ENCODE results near the gene SLC25A21.

The SLC25A21 gene

GRCh38 chr14:36751106-36751505, 421.3 kb downstream of the SLC25A21 start:
- H3K9ac ChIP-seq (ENCODE audit: low read depth, low read length): no peak overlapping the region
- H3K36me3 ChIP-seq (ENCODE audit: insufficient read depth, low read length): no peaks in the 10 kb centered on the region
- H3K9me3 ChIP-seq (ENCODE audit: control insufficient read depth, insufficient read depth, low read length): peaks cover 4% of the 10 kb centered on the region; the same call in 1 of the 2 replicates
- H3K4me1 ChIP-seq (ENCODE audit: insufficient read depth, low read length): peaks cover 4% of the 10 kb centered on the region; the same call in 1 of the 2 replicates

- Histone ChIP-seq H3K9me3 (ENCODE audit: control insufficient read depth, insufficient read depth, low read length) (peaks cover 4% of the 10 kb centered on the region; the same call in 1 of the 2 replicates), H3K9ac (ENCODE audit: low read depth, low read length) (no peak overlapping the region), H3K36me3 (ENCODE audit: insufficient read depth, low read length) (no peaks in the 10 kb centered on the region), H3K4me1 (ENCODE audit: insufficient read depth, low read length) (peaks cover 4% of the 10 kb centered on the region; the same call in 1 of the 2 replicates)
These were observed 422.2 kb downstream of the SLC25A21 start for GRCh38 chr14:36750244-36750643.

- H3K9ac ChIP-seq (ENCODE audit: low read depth, low read length): no peak overlapping the region
- H3K4me1 ChIP-seq (ENCODE audit: insufficient read depth, low read length): peaks cover 4% of the 10 kb centered on the region; the same call in 1 of the 2 replicates
- H3K36me3 ChIP-seq (ENCODE audit: insufficient read depth, low read length): no peaks in the 10 kb centered on the region
- peaks cover 2% of the 10 kb centered on the region; the same call in 1 of the 2 replicates for H3K9me3 ChIP-seq (ENCODE audit: control insufficient read depth, insufficient read depth, low read length)
These were observed 423.7 kb downstream of the SLC25A21 start for GRCh38 chr14:36748610-36749213.

GRCh38 chr14:36747411-36748184, 424.8 kb downstream of the SLC25A21 start:
- Histone ChIP-seq H3K9ac (ENCODE audit: low read depth, low read length) (no peak overlapping the region), H3K36me3 (ENCODE audit: insufficient read depth, low read length) (no peaks in the 10 kb centered on the region), H3K9me3 (ENCODE audit: control insufficient read depth, insufficient read depth, low read length) (no peaks in the 10 kb centered on the region), H3K4me1 (ENCODE audit: insufficient read depth, low read length) (peaks cover 4% of the 10 kb centered on the region; the same call in 1 of the 2 replicates)

- Histone ChIP-seq H3K9ac (ENCODE audit: low read depth, low read length) (no peak overlapping the region), H3K9me3 (ENCODE audit: control insufficient read depth, insufficient read depth, low read length) (no peaks in the 10 kb centered on the region), H3K36me3 (ENCODE audit: insufficient read depth, low read length) (no peaks in the 10 kb centered on the region), H3K4me1 (ENCODE audit: insufficient read depth, low read length) (peaks cover 4% of the 10 kb centered on the region; the same call in 1 of the 2 replicates)
These were observed 425.5 kb downstream of the SLC25A21 start for GRCh38 chr14:36746872-36747271.

- H3K9ac ChIP-seq (ENCODE audit: low read depth, low read length): no peak overlapping the region
- no peaks in the 10 kb centered on the region for H3K9me3 ChIP-seq (ENCODE audit: control insufficient read depth, insufficient read depth, low read length)
- no peaks in the 10 kb centered on the region for H3K36me3 ChIP-seq (ENCODE audit: insufficient read depth, low read length)
- H3K4me1 ChIP-seq (ENCODE audit: insufficient read depth, low read length): no peaks in the 10 kb centered on the region
These were observed 430.5 kb downstream of the SLC25A21 start for GRCh38 chr14:36741858-36742257.

- H3K4me1 ChIP-seq (ENCODE audit: insufficient read depth, low read length): peaks cover 3% of the 10 kb centered on the region; the same call in 1 of the 2 replicates
- no peaks in the 10 kb centered on the region for H3K9me3 ChIP-seq (ENCODE audit: control insufficient read depth, insufficient read depth, low read length)
- no peak overlapping the region for H3K9ac ChIP-seq (ENCODE audit: low read depth, low read length)
- H3K36me3 ChIP-seq (ENCODE audit: insufficient read depth, low read length): no peaks in the 10 kb centered on the region
These were observed 434.1 kb downstream of the SLC25A21 start for GRCh38 chr14:36738269-36738668.

- Histone ChIP-seq H3K9me3 (ENCODE audit: control insufficient read depth, insufficient read depth, low read length) (no peaks in the 10 kb centered on the region), H3K4me1 (ENCODE audit: insufficient read depth, low read length) (peaks cover 8% of the 10 kb centered on the region), H3K9ac (ENCODE audit: low read depth, low read length) (no peak overlapping the region), H3K36me3 (ENCODE audit: insufficient read depth, low read length) (no peaks in the 10 kb centered on the region)
These were observed 446.3 kb downstream of the SLC25A21 start for GRCh38 chr14:36726128-36726527.

- Histone ChIP-seq H3K9me3 (ENCODE audit: control insufficient read depth, insufficient read depth, low read length) (no peaks in the 10 kb centered on the region), H3K36me3 (ENCODE audit: insufficient read depth, low read length) (no peaks in the 10 kb centered on the region), H3K9ac (ENCODE audit: low read depth, low read length) (no peak overlapping the region), H3K4me1 (ENCODE audit: insufficient read depth, low read length) (peaks cover 8% of the 10 kb centered on the region)
These were observed 448.2 kb downstream of the SLC25A21 start for GRCh38 chr14:36724162-36724561.

- no peaks in the 10 kb centered on the region for H3K9me3 ChIP-seq (ENCODE audit: control insufficient read depth, insufficient read depth, low read length)
- no peak overlapping the region for H3K9ac ChIP-seq (ENCODE audit: low read depth, low read length)
- H3K36me3 ChIP-seq (ENCODE audit: insufficient read depth, low read length): no peaks in the 10 kb centered on the region
- H3K4me1 ChIP-seq (ENCODE audit: insufficient read depth, low read length): peaks cover 8% of the 10 kb centered on the region
These were observed 448.9 kb downstream of the SLC25A21 start for GRCh38 chr14:36723530-36723929.

- H3K9ac ChIP-seq (ENCODE audit: low read depth, low read length): no peak overlapping the region
- H3K9me3 ChIP-seq (ENCODE audit: control insufficient read depth, insufficient read depth, low read length): no peaks in the 10 kb centered on the region
- no peaks in the 10 kb centered on the region for H3K36me3 ChIP-seq (ENCODE audit: insufficient read depth, low read length)
- H3K4me1 ChIP-seq (ENCODE audit: insufficient read depth, low read length): peaks cover 12% of the 10 kb centered on the region
These were observed 450.5 kb downstream of the SLC25A21 start for GRCh38 chr14:36721877-36722276.

GRCh38 chr14:36720657-36721056, 451.7 kb downstream of the SLC25A21 start:
- Histone ChIP-seq H3K36me3 (ENCODE audit: insufficient read depth, low read length) (no peaks in the 10 kb centered on the region), H3K4me1 (ENCODE audit: insufficient read depth, low read length) (peaks cover 15% of the 10 kb centered on the region), H3K9ac (ENCODE audit: low read depth, low read length) (no peak overlapping the region), H3K9me3 (ENCODE audit: control insufficient read depth, insufficient read depth, low read length) (no peaks in the 10 kb centered on the region)

GRCh38 chr14:36719823-36720222, 452.6 kb downstream of the SLC25A21 start:
- H3K4me1 ChIP-seq (ENCODE audit: insufficient read depth, low read length): peaks cover 15% of the 10 kb centered on the region
- no peak overlapping the region for H3K9ac ChIP-seq (ENCODE audit: low read depth, low read length)
- no peaks in the 10 kb centered on the region for H3K9me3 ChIP-seq (ENCODE audit: control insufficient read depth, insufficient read depth, low read length)
- H3K36me3 ChIP-seq (ENCODE audit: insufficient read depth, low read length): no peaks in the 10 kb centered on the region

- H3K36me3 ChIP-seq (ENCODE audit: insufficient read depth, low read length): no peaks in the 10 kb centered on the region
- peaks cover 7% of the 10 kb centered on the region; the same call in 1 of the 2 replicates for H3K4me1 ChIP-seq (ENCODE audit: insufficient read depth, low read length)
- no peak overlapping the region for H3K9ac ChIP-seq (ENCODE audit: low read depth, low read length)
- H3K9me3 ChIP-seq (ENCODE audit: control insufficient read depth, insufficient read depth, low read length): no peaks in the 10 kb centered on the region
These were observed 454.2 kb downstream of the SLC25A21 start for GRCh38 chr14:36718216-36718615.

- no peaks in the 10 kb centered on the region for H3K9me3 ChIP-seq (ENCODE audit: control insufficient read depth, insufficient read depth, low read length)
- no peaks in the 10 kb centered on the region for H3K36me3 ChIP-seq (ENCODE audit: insufficient read depth, low read length)
- no peak overlapping the region for H3K9ac ChIP-seq (ENCODE audit: low read depth, low read length)
- peaks cover 7% of the 10 kb centered on the region; the same call in 1 of the 2 replicates for H3K4me1 ChIP-seq (ENCODE audit: insufficient read depth, low read length)
These were observed 455.0 kb downstream of the SLC25A21 start for GRCh38 chr14:36717363-36717762.

Measured in ES-I3 (cell line).